GM18858 (cell line): ENCODE data around the gene POLD4.
"Not testable (repeated sequence)": the region's sequence is repeated elsewhere in the genome, so short reads cannot be mapped to it uniquely, and the experiment has no call there.

Experiments used
- ATAC-seq: cut with Tn5 transposase; IDR thresholded peaks from one replicate; pipeline ENCODE4 v1.9.1; 2021; ENCODE audit not compliant: unreplicated experiment

Gene POLD4

DNA sequence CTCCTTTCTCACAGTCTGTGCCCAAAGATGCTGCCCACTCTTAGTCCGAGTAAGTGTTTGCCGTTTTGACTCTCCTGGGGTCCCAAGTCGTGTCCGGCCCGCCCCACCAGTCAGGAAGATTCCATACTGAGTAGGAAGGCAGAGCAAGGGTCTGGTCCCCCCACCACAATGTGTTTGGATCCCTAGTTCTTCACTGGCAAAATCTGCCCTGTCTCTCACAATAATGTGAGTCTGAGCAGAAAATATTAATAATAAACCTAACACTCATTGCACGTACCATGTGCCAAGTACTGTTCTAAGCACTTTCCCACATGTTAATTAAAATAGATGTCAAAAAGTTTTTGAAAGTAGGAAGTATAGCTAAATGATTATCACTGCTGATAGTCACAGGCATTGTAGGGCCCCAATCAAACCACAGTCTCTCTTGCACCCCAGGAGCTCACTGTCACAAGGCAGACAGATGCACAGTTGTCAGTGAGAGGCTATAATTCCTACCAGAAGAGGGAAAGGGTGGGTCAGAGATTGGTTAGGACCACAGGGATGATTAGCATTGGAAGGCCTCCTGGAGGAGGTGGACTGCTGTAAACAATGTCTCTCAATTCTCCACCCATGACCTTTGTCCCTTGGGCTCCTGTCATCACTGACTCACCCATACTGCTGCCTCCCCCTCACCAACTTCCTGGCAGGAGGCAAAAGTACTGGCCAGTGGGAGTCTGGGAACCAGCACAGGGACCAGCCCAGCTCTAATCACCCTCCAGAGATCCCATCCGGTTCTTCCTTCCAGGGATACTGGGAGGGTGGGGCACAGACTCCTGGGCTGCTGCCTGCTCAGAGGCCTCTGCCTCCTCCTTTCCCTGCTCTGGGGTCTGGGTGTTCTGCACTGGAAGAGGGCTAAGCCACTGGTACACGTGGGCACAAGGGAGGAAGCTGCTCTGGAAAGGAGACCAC, 1.0 kb upstream of the POLD4 start:
- ATAC-seq, result no peak

GRCh38 chr11:67352546-67353316, 615 bp downstream of the POLD4 start:
- no peak for ATAC-seq

- no peak for ATAC-seq
These were observed 1.9 kb downstream of the POLD4 start for GRCh38 chr11:67351275-67352005.

- no peak for ATAC-seq
These were observed 3.3 kb downstream of the POLD4 start for GRCh38 chr11:67349928-67350465.

GRCh38 chr11:67349457-67349856, 3.9 kb downstream of the POLD4 start:
- ATAC-seq, result no peak

DNA sequence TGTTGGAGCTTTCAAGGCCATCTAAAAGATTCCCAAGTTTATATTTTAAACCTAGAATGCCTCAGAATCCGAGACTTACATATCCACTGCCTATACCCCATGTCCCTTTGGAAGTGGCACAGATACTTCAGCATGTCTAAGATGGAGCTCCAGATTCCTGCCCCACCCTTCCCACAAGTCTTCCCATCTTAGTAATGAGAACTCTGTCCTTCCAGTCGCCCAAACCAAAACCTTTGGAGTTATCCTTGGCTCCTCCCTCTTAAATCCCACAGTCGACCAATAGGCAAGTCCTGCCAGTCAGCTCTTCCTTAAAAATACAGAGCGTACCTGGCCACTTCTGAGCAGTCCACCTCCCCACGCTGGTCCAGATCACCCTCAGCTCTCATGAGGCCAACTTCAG, 4.3 kb downstream of the POLD4 start:
- no peak for ATAC-seq

GRCh38 chr11:67347964-67348749, 5.2 kb downstream of the POLD4 start:
- ATAC-seq, result no peak

GRCh38 chr11:67345920-67346819, 7.2 kb downstream of the POLD4 start:
- ATAC-seq, result no peak

DNA sequence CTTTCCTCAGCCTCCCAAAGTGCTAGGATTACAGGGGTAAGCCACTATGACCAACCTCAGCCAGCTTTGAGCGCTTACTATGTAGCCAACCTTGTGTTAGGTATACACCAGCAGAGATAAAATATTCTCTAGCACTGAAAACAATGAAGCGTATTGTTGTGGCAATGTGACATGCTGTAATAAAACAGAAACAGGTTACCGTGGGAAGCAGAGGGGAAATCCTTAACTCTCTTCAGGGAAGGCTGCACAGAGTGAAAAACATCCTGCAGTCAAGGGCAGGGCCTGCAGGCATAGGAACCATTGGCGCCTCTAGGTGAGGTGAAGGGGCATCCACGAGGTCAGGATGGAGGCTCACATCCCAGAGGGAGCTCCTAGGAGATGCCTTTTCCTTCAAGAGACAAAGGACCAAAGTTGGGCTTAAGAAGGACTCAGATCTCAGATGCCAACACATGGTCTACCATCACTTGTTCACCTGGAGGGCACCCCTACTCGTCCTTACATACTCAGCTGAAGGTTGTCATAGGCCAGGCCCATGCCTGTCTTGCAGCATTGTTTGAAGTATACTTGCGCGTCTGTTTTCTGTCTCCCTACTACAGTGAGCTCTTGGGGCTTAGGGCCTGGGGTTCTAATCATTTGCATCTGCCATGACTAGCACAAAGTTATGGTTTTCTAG, 8.0 kb downstream of the POLD4 start:
- no peak for ATAC-seq

GRCh38 chr11:67344264-67344663, 9.1 kb downstream of the POLD4 start:
- ATAC-seq, result no peak

DNA sequence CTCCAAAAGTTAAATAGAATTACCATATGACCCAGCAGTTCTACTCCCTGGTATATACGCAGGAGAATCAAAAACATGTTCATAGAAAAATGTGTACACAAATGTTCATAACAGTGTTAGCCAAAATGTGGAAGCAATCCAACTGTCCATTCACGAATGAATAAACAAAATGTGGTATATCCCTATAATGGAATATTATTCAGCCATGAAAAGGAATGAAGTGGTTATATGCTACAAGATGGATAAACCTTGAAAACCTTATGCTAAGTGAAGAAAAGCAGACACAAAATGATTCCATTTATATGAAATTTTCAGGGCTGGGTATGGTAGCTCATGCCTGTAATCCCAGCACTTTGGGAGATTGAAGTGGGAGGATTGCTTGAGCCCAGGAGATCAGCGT, 16.1 kb downstream of the POLD4 start:
- no peak for ATAC-seq

DNA sequence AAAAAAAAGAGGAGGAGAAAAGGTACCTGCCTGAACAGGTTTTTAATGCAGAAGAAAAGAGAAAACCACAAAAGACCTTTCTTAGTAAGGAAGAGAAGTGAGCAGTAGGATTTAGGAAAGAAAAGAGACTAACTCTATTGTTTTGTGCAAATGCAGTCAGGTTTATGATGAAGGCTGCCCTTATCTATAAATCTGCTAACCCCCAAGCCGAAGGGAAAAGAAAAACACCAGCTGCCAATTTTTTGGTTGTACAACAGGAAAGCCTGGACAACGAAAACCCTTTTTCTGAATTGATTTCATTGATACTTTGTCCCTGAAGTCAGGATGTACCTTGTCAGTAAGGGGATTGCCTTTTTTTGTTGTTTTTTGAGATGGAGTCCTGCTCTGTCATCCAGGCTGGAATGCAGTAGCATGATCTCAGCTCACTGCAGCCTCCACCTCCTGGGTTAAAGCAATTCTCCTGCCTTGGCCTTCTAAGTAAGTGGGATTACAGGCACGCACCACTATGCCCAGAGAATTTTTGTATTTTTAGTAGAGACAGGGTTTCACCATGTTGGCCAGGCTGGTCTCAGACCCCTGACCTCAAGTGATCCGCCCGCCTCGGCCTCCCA, 21.2 kb downstream of the POLD4 start:
- ATAC-seq, result no peak

DNA sequence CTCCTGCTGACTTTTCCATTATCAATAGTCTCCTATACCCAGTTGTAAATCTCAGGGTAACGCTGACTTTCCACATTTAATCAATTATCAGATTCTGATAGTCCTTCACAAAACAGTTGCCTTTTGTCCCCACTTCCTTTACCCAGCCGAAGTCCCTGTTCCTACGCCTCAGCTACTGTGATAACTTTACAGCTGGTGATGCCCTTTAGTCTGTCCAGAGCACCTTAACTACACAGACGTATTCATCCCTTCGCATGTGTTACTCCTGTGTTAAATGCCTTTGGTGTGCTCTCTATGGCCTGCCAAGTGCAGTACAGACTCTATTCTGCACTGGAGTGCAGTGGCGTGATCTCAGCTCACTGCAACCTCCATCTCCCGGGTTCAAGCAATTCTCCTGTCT, 29.8 kb downstream of the POLD4 start:
- ATAC-seq, result no peak

DNA sequence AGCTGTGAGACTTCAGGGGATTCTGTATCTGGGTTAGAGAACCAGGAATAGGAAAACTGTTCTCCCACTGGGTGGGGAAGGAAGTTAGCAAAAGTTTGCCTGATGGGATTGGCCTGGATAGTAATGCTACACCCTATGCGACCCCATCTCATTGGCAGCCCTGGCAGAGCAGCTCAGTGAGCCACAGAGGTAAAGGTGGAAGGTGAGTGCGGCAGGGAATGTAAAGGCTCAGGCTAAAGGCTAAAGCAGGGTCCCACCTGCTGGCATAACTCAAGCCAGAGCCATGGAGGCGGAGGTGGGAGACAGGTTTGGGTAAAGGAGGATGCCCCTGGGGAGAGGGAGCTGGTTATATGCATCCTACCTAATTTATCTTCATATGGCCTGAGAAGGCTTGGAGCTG, 31.3 kb downstream of the POLD4 start:
- no peak for ATAC-seq

DNA sequence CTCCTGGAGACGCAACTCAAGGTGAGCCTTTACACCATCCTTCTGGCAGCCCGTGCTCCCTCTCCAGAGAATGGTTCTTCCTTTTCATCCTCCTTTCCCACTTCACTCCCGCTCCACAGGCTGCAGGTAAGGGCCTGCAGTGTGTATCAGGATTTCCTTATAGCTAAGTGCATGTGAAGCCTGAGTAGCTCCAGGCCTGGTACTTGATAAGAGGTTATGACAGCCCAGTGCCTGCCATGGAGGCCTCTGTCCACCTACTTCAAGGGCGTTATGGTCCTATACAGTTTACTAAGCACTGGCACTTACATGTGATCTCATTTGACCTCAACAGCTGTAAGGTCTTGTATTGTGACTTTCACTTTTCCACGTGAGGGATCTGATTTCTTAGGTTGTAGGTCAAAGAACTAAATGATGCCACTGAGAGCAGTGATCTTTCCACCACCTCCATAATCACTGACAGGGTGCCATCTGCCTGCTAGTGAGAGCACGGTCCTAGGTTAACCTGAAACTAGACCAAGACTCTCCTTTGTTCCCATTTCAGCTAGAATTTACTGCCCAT, 32.0 kb downstream of the POLD4 start:
- no peak for ATAC-seq

GRCh38 chr11:67320691-67321090, 32.7 kb downstream of the POLD4 start:
- ATAC-seq, result no peak

- no peak for ATAC-seq
These were observed 33.3 kb downstream of the POLD4 start for GRCh38 chr11:67320011-67320410.

DNA sequence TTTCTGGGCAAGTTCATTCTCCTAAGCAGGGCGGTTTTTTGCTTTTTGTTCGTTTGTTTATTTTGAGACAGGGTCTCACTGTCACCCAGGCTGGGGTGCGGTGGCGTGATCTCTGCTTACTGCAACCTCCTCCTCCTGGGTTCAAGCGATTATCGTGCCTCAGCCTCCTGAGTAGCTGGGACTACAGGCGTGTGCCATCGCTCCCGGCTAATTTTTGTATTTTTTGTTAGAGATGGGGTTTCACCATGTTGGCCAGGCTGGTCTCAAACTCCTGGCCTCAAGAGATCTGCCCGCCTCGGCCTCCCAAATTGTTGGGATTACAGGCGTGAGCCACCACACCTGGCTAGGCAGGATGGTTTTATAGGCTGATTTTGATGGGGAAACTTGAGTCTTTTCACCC, 34.5 kb downstream of the POLD4 start:
- ATAC-seq, result not testable (repeated sequence)
